Daoy (cell line): ENCODE results near the gene PCK2. TPM values are rescaled to one million over a fixed set of nuclear protein-coding genes. Genes with fewer than 3 reads are reported as not detected.

Experiments used
- DNase-seq: peaks from one replicate; pipeline ENCODE4 v3.0.0-alpha.2; 2015; ENCODE audit warnings: low read depth
- total RNA-seq: library from RNA; depleted of rRNA; stranded (reverse); fragments of >200 nt; shearing (Covaris generic); gene quantifications from 2 replicates; pipeline ENCODE4 v1.2.3, GENCODE V29; 2014

The PCK2 gene
- total RNA-seq, 1 experiment from 2014 or later, result 6.6 TPM

- DNase-seq, result no peak
Observed at GRCh38 chr14:24060984-24061913, 32.9 kb upstream of the PCK2 start.

DNA sequence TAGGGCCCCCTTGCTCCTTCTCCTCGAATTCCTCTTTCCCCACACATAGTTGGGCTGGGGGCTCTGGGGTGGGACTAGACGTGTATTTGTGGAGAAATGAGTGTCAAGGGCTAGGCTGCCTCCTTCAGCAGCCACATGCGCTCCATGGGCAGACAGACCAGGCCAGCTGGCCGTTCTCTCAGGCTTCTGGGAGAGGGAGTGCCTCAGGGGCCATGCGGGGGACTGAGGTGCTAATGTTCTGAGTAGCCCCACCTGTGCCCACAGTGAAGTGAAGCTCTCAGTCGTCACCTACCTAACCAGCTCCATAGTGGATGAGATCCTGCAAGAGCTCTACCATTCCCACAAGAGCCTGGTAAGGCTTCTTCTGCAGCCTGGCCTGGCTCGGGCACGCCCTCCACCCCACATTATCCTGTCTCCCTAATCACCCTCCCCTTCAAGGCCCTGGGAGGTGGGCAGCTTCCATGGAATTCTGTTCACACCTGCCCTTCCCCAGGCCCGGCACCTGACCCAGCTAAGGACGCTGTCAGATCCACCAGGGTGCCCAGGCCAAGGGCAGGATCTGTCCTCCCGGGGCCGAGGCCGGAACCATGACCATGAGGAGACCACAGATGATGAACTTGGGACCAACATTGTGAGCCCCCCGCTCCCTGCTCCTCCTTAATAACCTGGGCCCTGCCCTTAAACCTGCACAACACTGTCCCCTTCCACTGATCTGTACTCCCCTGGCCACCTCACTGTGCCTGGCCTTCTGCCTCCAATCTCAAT is 31.7 kb upstream of the PCK2 start:
- no peak for DNase-seq

DNA sequence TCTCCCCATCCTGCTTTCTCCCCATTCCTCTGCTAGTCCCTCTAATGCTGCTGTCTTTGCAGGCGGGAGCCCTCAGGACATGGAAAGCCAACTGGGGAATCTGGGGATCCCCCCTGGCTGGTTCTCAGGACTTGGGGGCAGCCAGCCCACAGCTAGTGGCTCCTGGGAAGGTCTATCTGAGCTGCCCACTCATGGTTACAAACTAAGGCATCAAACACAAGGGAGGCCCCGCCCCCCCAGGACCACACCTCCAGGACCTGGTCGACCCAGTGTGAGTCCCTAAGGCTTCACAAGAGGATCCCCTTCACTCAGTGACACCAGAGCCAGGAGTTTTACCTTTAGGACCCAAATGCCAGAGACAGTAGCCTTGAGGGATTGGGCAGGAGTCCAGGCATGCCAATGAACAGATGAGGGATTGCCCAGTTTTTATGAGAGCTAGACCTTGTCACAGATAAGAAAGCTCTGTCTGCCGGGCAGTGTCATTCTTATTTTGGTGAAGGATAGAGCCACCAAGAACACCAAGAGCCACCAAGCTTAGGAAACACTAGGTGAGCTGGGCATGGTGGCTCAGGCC is 30.8 kb upstream of the PCK2 start:
- DNase-seq, result no peak

GRCh38 chr14:24064091-24064795 is 29.9 kb upstream of the PCK2 start:
- DNase-seq, result no peak

GRCh38 chr14:24064856-24065255 is 29.3 kb upstream of the PCK2 start:
- no peak for DNase-seq

GRCh38 chr14:24065408-24065807 is 28.7 kb upstream of the PCK2 start:
- no peak for DNase-seq

- no peak for DNase-seq
Observed at GRCh38 chr14:24066496-24067132, 27.5 kb upstream of the PCK2 start.

DNA sequence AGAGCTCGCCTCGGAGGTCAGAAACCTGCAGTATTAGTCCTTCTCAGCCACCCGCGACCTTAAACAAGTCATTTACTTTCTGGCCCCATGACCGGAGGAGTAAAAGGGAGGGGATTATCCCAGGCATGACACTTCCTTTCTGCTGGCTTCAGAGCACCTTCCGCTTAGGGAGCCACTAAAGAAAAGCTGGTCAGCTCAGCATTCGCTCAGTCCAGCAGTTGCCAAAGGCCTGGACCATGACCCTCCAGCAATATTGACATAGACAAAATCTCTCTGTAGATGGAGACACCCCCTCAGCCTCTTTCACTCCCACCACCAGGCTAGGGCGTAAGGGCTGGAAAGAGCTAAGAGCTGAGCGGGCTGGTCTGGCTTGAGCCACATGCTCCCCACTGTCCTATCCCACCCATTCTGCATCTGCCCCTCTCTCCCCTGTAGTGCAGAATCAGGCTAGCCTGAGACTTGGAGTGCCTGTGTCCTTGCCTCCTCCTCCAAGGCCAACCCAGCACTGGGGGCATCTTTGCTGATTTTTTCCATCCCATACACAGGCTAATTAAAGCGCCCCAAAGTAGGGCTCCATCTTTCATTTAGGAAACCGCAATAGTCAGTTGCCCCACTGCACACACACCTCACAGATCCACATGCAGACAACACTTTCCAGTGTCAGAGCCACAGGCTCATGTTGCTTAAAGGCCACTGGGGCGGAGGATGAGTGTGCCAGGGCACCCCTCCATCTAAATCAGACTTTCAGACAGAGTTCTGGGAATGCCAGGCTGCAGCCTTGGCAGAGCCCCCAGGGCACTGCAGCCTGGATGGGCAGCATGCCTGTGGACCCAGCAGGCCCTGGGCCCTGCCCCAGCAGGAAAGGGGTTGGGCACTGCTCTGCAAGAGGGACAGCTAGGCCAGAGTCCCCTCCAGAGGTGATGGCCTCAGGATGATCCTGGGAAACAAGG is 26.7 kb upstream of the PCK2 start:
- DNase-seq, result no peak

GRCh38 chr14:24068711-24069410 is 25.2 kb upstream of the PCK2 start:
- DNase-seq, result no peak

- no peak for DNase-seq
Observed at GRCh38 chr14:24069411-24069735, 24.7 kb upstream of the PCK2 start.

DNA sequence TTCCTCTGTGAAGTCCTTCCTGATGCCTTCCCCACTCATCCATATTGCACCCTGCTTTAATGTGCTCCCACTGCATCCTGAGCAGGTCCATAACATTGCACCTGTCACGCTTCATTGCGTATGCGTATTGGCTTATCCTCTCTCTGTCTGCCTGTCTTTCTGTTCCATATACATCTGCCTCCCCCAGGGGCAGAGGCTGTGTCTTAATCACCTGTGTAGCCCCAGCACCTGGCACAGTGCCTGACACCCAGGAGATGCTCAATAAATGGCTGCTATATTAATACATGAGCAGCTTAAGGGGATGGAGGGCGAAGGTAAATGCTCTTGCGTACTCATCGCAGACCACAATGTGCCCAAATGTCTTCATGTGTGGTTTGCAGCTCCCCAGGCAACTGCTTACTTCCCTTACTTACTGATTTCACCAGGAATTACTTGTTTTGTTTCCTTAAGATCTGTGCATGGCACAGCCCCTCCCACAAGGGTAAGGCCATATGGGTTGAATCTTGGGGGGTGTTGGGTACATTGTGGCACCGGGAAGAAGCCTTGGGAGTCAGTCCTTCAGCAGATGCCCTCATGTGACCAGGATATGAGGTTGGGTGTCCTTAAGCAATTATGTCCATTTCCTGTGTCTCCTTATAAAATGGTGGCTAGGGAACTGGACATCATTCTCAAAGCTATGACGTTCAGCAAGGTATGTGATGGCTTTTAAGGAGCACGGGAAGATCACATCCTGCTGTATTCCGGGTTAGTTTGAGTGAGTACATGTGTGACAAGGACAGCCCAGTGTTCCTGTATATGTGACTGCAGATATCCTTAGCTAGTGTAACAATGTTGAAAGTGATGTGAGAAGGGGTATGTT is 23.6 kb upstream of the PCK2 start:
- no peak for DNase-seq

DNA sequence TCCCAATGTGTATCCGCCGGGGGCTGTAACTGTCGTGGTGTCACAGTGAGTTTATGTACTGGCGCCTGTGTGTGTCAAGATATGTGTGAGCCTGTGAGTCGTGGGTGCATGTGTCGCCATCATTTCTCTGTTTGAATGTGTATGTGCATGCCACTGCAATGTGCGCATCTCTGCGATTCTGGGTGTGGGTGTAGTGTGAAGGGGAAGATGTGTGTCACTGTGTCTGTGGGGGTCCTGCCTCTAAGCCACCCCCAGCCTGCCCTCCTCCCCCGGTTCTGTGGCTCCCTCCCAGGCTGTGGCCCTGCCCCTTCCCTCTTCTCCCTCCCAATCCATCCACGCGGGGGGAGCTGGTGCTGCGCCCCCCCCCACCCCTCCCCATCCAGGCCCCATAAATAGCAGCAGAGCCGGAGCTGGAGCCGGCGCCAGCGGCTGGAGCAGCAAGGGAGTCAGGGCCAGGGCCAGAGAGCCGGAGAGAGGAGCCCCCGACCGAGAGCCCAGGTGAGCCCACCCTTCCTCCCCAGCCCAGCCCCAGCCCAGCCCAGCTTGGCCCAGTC is 22.9 kb upstream of the PCK2 start, which contains the start of gene CPNE6:
TSS of gene CPNE6 (plus strand) at position 419 of the 554 bp plus-strand sequence. CDS start 1,375 bp downstream, outside the sequence.
- DNase-seq, result no peak

DNA sequence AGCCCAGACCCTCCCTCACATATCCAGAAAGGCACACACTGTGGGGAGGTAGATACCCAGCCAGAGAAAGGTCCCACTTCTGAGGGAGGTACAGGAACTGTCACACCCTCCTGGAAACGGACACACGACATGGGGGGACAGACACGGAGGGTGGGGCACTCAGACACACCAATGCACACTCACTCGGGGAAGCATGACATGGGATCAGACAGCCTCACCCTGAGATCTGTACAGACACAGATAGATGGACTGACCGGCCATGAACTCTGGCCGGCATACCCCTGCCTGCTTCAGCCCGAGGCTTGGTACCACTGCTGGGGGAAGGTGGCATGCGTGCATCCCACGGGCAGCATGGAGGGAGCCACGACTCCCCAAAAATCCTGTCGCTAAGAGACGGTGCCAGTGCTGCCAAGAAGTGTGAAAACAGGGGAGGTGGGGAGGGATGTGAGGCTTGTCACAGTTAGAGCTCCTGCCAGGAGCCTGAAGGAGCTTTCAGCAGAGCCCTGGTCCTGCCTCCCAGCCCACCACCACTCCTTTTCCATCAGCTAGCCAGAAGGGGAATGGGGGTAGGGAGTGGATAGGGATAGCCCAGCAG is 22.2 kb upstream of the PCK2 start:
- no peak for DNase-seq

GRCh38 chr14:24072436-24072835 is 21.7 kb upstream of the PCK2 start:
- DNase-seq, result no peak

GRCh38 chr14:24072881-24073877 is 20.9 kb upstream of the PCK2 start:
- no peak for DNase-seq

DNA sequence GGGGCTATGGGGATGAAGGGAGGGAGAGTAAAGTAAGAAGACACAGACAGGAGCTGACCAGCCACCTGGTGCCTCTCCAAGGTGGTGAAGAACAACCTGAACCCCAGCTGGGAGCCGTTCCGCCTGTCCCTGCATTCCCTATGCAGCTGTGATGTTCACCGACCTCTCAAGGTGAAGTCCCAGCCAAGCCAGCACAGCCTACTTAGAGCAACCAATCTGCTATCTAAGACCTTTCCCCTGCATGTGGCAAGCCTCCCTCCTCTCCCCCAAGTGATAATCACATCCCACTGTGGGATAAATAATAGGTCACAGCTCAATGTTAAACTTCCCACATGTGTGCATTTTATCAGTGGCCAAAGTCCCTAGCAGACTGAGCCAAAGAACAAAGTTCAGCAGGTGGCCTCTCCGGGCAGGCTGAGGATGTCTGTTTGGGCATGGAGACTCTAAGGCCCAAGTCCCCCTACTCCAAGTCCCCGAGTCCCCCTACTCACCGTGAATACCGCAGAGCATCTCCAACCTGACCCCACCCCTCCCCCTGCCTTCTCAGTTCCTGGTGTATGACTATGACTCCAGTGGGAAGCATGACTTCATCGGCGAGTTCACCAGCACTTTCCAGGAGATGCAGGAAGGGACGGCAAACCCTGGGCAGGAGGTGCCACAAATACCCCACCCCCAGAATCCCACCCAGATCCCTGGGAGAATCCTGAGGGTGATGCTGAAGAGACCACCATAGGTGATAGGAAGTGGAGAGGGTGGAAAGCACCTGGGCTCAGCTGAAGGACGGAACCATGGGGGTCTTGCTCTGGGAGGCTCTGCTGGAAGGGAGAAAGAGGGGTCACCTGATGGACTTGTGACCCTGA is 19.3 kb upstream of the PCK2 start:
- DNase-seq, result no peak
